Stimulated activated CD4-positive, alpha-beta T cell treated with anti-CD3 and anti-CD28 coated beads, Interleukin-4, amount 100 ng/mL, for 24 hours (primary cell): ENCODE results near the gene FN3KRP.
"Not testable (repeated sequence)": the region's sequence is repeated elsewhere in the genome, so short reads cannot be mapped to it uniquely, and the experiment has no call there.

Experiments used
- DNase-seq: peaks from one replicate; pipeline ENCODE4 v3.0.0-alpha.2; 2020

FN3KRP gene

GRCh38 chr17:82710499-82711232 is 5.8 kb upstream of the FN3KRP start:
- no peak for DNase-seq

- DNase-seq, result no peak
These were observed 3.3 kb upstream of the FN3KRP start for GRCh38 chr17:82713071-82713723.

GRCh38 chr17:82718986-82719685 is 2.6 kb downstream of the FN3KRP start:
- no peak for DNase-seq

GRCh38 chr17:82720204-82720603 is 3.7 kb downstream of the FN3KRP start:
- no peak for DNase-seq

GRCh38 chr17:82722341-82723013 is 6.0 kb downstream of the FN3KRP start:
- no peak for DNase-seq

GRCh38 chr17:82723169-82723807 is 6.8 kb downstream of the FN3KRP start:
- DNase-seq, result no peak

GRCh38 chr17:82726427-82726826 is 9.9 kb downstream of the FN3KRP start:
- DNase-seq, result no peak

GRCh38 chr17:82729479-82730260 is 13.2 kb downstream of the FN3KRP start:
- no peak for DNase-seq

GRCh38 chr17:82732118-82732743 is 15.7 kb downstream of the FN3KRP start:
- DNase-seq, result no peak

- no peak for DNase-seq
These were observed 18.7 kb downstream of the FN3KRP start, which contains the start of gene FN3K for GRCh38 chr17:82734987-82735866. Gene FN3K (plus strand): TSS chr17:82735615. CDS start chr17:82735637, 22 bp downstream.

GRCh38 chr17:82736511-82737185 is 20.1 kb downstream of the FN3KRP start:
- no peak for DNase-seq

GRCh38 chr17:82737967-82738877 is 21.7 kb downstream of the FN3KRP start:
- DNase-seq, result no peak

- no peak for DNase-seq
These were observed 24.6 kb downstream of the FN3KRP start for GRCh38 chr17:82740906-82741759.

GRCh38 chr17:82743344-82744219 is 27.1 kb downstream of the FN3KRP start:
- DNase-seq, result no peak

GRCh38 chr17:82744736-82745135 is 28.2 kb downstream of the FN3KRP start:
- DNase-seq, result not testable (repeated sequence)

GRCh38 chr17:82745524-82745923 is 29.0 kb downstream of the FN3KRP start:
- no peak for DNase-seq

GRCh38 chr17:82748756-82749155 is 32.2 kb downstream of the FN3KRP start:
- no peak for DNase-seq
